GM18909 (cell line): ENCODE results near the gene FCGR1A.
"Not testable (repeated sequence)": the region's sequence is repeated elsewhere in the genome, so short reads cannot be mapped to it uniquely, and the experiment has no call there.

ENCODE experiments used
- ATAC-seq: cut with Tn5 transposase; IDR thresholded peaks from one replicate; pipeline ENCODE4 v1.9.1; 2021; ENCODE audit warnings: mild to moderate bottlenecking; ENCODE audit not compliant: unreplicated experiment, poor library complexity

FCGR1A gene

GRCh38 chr1:149775510-149776147 lies 6.9 kb upstream of the FCGR1A start:
- not testable (repeated sequence) for ATAC-seq

- ATAC-seq, result not testable (repeated sequence)
Observed at GRCh38 chr1:149777084-149777483, 5.4 kb upstream of the FCGR1A start.

GRCh38 chr1:149778313-149778712 lies 4.2 kb upstream of the FCGR1A start:
- not testable (repeated sequence) for ATAC-seq

GRCh38 chr1:149781413-149781984 lies 995 bp upstream of the FCGR1A start:
- not testable (repeated sequence) for ATAC-seq

- ATAC-seq, result not testable (repeated sequence)
Observed at GRCh38 chr1:149783289-149783688, 795 bp downstream of the FCGR1A start.

- not testable (repeated sequence) for ATAC-seq
Observed at GRCh38 chr1:149783868-149784267, 1.4 kb downstream of the FCGR1A start.

- not testable (repeated sequence) for ATAC-seq
Observed at GRCh38 chr1:149787688-149788451, 5.4 kb downstream of the FCGR1A start.

- ATAC-seq, result peak; percentile 64
Observed at GRCh38 chr1:149792502-149792901, 10.0 kb downstream of the FCGR1A start.

- ATAC-seq, result peak; percentile 87
Observed at GRCh38 chr1:149792912-149793515, 10.5 kb downstream of the FCGR1A start.

- not testable (repeated sequence) for ATAC-seq
Observed at GRCh38 chr1:149793885-149794284, 11.4 kb downstream of the FCGR1A start.

- not testable (repeated sequence) for ATAC-seq
Observed at GRCh38 chr1:149801628-149802027, 19.1 kb downstream of the FCGR1A start.

- ATAC-seq, result not testable (repeated sequence)
Observed at GRCh38 chr1:149804417-149805080, 22.1 kb downstream of the FCGR1A start.

- ATAC-seq, result not testable (repeated sequence)
Observed at GRCh38 chr1:149810697-149811405, 28.4 kb downstream of the FCGR1A start.

- not testable (repeated sequence) for ATAC-seq
Observed at GRCh38 chr1:149811514-149811889, 29.0 kb downstream of the FCGR1A start.

GRCh38 chr1:149811890-149812829 lies 29.7 kb downstream of the FCGR1A start:
- ATAC-seq, result peak; percentile 80

- peak; percentile 32 for ATAC-seq
Observed at GRCh38 chr1:149812893-149813801, 30.7 kb downstream of the FCGR1A start.

- ATAC-seq, result not testable (repeated sequence)
Observed at GRCh38 chr1:149820387-149820786, 37.9 kb downstream of the FCGR1A start.

- not testable (repeated sequence) for ATAC-seq
Observed at GRCh38 chr1:149826555-149826954, 44.1 kb downstream of the FCGR1A start.
